ENCODE data around the gene MORN2. TPM values are rescaled to one million over a fixed set of nuclear protein-coding genes. Genes with fewer than 3 reads are reported as not detected.

The MORN2 gene
- total RNA-seq, 1 donor from 2014 or later, result 16.6 TPM

- no peaks in the 10 kb centered on the region for H3K9me3 ChIP-seq (ENCODE audit: insufficient read depth, low read depth, low read length)
- no peak overlapping the region for H3K27ac ChIP-seq (ENCODE audit: low read depth, low read length)
- H3K4me3 ChIP-seq (ENCODE audit: insufficient read depth, low read depth, low read length), result no peak overlapping the region
- H3K9ac ChIP-seq (ENCODE audit: low read length), result no peak overlapping the region
- no peak for DNase-seq (ENCODE audit: low read depth)
- no peaks in the 10 kb centered on the region for H4K20me1 ChIP-seq (ENCODE audit: insufficient read depth, low read length)
- no peak overlapping the region for H2AFZ ChIP-seq (ENCODE audit: low read depth, low read length)
- H3K36me3 Mint-ChIP-seq (ENCODE audit: low read depth, unreplicated experiment), result no peaks in the 10 kb centered on the region
- H3K36me3 ChIP-seq (ENCODE audit: insufficient read depth, low read length), result no peaks in the 10 kb centered on the region
- no peak overlapping the region for H3K27ac Mint-ChIP-seq (ENCODE audit: unreplicated experiment)
- H3K9me3 Mint-ChIP-seq (ENCODE audit: unreplicated experiment), result no peaks in the 10 kb centered on the region
- H3K4me2 ChIP-seq (ENCODE audit: low read length), result no peak overlapping the region
- H3K4me1 ChIP-seq (ENCODE audit: insufficient read depth, low read length), result no peaks in the 10 kb centered on the region
- no peaks in the 10 kb centered on the region for H3K27me3 Mint-ChIP-seq (ENCODE audit: low read depth, unreplicated experiment)
- no peaks in the 10 kb centered on the region for H3K4me1 Mint-ChIP-seq (ENCODE audit: low read depth, unreplicated experiment)
- H3K27me3 ChIP-seq (ENCODE audit: insufficient read depth, low read length), result no peaks in the 10 kb centered on the region
- TF ChIP-seq EZH2 (IDR thresholded peaks at IDR 0.05; ENCODE audit: insufficient read depth, low read length), result no peak
- TF ChIP-seq, protein P1, sequence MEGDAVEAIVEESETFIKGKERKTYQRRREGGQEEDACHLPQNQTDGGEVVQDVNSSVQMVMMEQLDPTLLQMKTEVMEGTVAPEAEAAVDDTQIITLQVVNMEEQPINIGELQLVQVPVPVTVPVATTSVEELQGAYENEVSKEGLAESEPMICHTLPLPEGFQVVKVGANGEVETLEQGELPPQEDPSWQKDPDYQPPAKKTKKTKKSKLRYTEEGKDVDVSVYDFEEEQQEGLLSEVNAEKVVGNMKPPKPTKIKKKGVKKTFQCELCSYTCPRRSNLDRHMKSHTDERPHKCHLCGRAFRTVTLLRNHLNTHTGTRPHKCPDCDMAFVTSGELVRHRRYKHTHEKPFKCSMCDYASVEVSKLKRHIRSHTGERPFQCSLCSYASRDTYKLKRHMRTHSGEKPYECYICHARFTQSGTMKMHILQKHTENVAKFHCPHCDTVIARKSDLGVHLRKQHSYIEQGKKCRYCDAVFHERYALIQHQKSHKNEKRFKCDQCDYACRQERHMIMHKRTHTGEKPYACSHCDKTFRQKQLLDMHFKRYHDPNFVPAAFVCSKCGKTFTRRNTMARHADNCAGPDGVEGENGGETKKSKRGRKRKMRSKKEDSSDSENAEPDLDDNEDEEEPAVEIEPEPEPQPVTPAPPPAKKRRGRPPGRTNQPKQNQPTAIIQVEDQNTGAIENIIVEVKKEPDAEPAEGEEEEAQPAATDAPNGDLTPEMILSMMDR (IDR thresholded peaks at IDR 0.05; ENCODE audit: insufficient read depth, low read depth, low read length), result no peak
- H3K4me3 Mint-ChIP-seq (ENCODE audit: unreplicated experiment), result no peak overlapping the region
- H3K79me2 ChIP-seq (ENCODE audit: insufficient read depth, low read length), result no peaks in the 10 kb centered on the region
- FAIRE-seq, result no peak
Measured at GRCh38 chr2:38887347-38887746, 11.6 kb downstream of the MORN2 start.

GRCh38 chr2:38887902-38888554 is 12.3 kb downstream of the MORN2 start:
- H3K4me1 Mint-ChIP-seq (ENCODE audit: low read depth, unreplicated experiment), result no peaks in the 10 kb centered on the region
- FAIRE-seq, result no peak

DNA sequence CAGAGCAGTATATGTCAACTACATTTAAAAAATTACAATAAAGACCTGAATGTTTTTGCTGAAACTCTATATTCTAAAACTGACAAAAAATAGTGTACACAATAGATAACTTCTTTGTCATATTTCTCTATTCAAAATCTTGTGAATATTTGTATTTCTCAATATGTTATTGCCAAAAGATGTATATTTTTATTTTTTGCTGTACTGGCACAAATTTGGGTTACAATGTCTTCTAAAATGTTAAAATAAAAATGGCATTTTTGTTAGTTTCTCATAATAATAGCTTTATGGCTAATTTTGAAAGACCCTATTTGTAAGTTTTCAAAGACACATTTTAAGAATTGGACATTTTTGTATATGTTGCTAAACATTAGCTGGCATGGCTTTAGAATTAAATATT is 13.3 kb downstream of the MORN2 start:
- Mint-ChIP-seq H3K4me1 (ENCODE audit: low read depth, unreplicated experiment) (no peaks in the 10 kb centered on the region), H3K36me3 (ENCODE audit: low read depth, unreplicated experiment) (no peaks in the 10 kb centered on the region), H3K27me3 (ENCODE audit: low read depth, unreplicated experiment) (no peaks in the 10 kb centered on the region), H3K27ac (ENCODE audit: unreplicated experiment) (no peak overlapping the region), H3K9me3 (ENCODE audit: unreplicated experiment) (no peaks in the 10 kb centered on the region), H3K4me3 (ENCODE audit: unreplicated experiment) (no peak overlapping the region)
- H3K27me3 ChIP-seq (ENCODE audit: insufficient read depth, low read length), result no peaks in the 10 kb centered on the region
- DNase-seq (ENCODE audit: low read depth) (no peak), FAIRE-seq (no peak)
- no peaks in the 10 kb centered on the region for H4K20me1 ChIP-seq (ENCODE audit: insufficient read depth, low read length)
- TF ChIP-seq, protein P1 (IDR thresholded peaks at IDR 0.05; ENCODE audit: insufficient read depth, low read depth, low read length), result no peak
- TF ChIP-seq EZH2 (IDR thresholded peaks at IDR 0.05; ENCODE audit: insufficient read depth, low read length), result no peak
- no peak overlapping the region for H3K4me2 ChIP-seq (ENCODE audit: low read length)
- no peaks in the 10 kb centered on the region for H3K36me3 ChIP-seq (ENCODE audit: insufficient read depth, low read length)
- H3K4me1 ChIP-seq (ENCODE audit: insufficient read depth, low read length), result no peaks in the 10 kb centered on the region
- H3K9ac ChIP-seq (ENCODE audit: low read length), result no peak overlapping the region
- no peak overlapping the region for H2AFZ ChIP-seq (ENCODE audit: low read depth, low read length)
- no peaks in the 10 kb centered on the region for H3K9me3 ChIP-seq (ENCODE audit: insufficient read depth, low read depth, low read length)
- H3K4me3 ChIP-seq (ENCODE audit: insufficient read depth, low read depth, low read length), result no peak overlapping the region
- H3K27ac ChIP-seq (ENCODE audit: low read depth, low read length), result no peak overlapping the region
- no peaks in the 10 kb centered on the region for H3K79me2 ChIP-seq (ENCODE audit: insufficient read depth, low read length)

More at GRCh38 chr2:38887902-38888554, 12.3 kb downstream of the MORN2 start:
- TF ChIP-seq, protein P1 (IDR thresholded peaks at IDR 0.05; ENCODE audit: insufficient read depth, low read depth, low read length), result no peak
- no peak for TF ChIP-seq EZH2 (IDR thresholded peaks at IDR 0.05; ENCODE audit: insufficient read depth, low read length)
- H3K9me3 ChIP-seq (ENCODE audit: insufficient read depth, low read depth, low read length), result no peaks in the 10 kb centered on the region
- H3K9ac ChIP-seq (ENCODE audit: low read length), result no peak overlapping the region
- H3K4me3 ChIP-seq (ENCODE audit: insufficient read depth, low read depth, low read length), result no peak overlapping the region
- H2AFZ ChIP-seq (ENCODE audit: low read depth, low read length), result no peak overlapping the region
- H3K27ac Mint-ChIP-seq (ENCODE audit: unreplicated experiment), result no peak overlapping the region
- no peaks in the 10 kb centered on the region for H3K27me3 ChIP-seq (ENCODE audit: insufficient read depth, low read length)
- H3K27me3 Mint-ChIP-seq (ENCODE audit: low read depth, unreplicated experiment), result no peaks in the 10 kb centered on the region
- H3K36me3 ChIP-seq (ENCODE audit: insufficient read depth, low read length), result no peaks in the 10 kb centered on the region
- no peaks in the 10 kb centered on the region for H3K9me3 Mint-ChIP-seq (ENCODE audit: unreplicated experiment)
- H3K4me2 ChIP-seq (ENCODE audit: low read length), result no peak overlapping the region
- no peaks in the 10 kb centered on the region for H3K36me3 Mint-ChIP-seq (ENCODE audit: low read depth, unreplicated experiment)
- no peaks in the 10 kb centered on the region for H4K20me1 ChIP-seq (ENCODE audit: insufficient read depth, low read length)
- no peaks in the 10 kb centered on the region for H3K4me1 ChIP-seq (ENCODE audit: insufficient read depth, low read length)
- no peak overlapping the region for H3K4me3 Mint-ChIP-seq (ENCODE audit: unreplicated experiment)
- DNase-seq (ENCODE audit: low read depth), result no peak
- H3K27ac ChIP-seq (ENCODE audit: low read depth, low read length), result no peak overlapping the region
- no peaks in the 10 kb centered on the region for H3K79me2 ChIP-seq (ENCODE audit: insufficient read depth, low read length)
